B cell (primary cell): ENCODE measurements around the gene DCST2.

ENCODE experiments used
- CTCF ChIP-seq: fragments of 200-600 bp; IDR thresholded peaks from one replicate; pipeline ENCODE4 v1.8.0; 2022; ENCODE audit warnings: antibody characterized with exemption, mild to moderate bottlenecking
- EZH2 ChIP-seq: IDR thresholded peaks from 2 replicates; pipeline ENCODE4 v1.6.1; 2012; ENCODE audit warnings: borderline replicate concordance, low read depth, mild to moderate bottlenecking, moderate library complexity, low read length; ENCODE audit not compliant: insufficient read depth, poor library complexity, severe bottlenecking

GRCh38 chr1:155049651-155050559 lies 16.3 kb upstream of the DCST2 start:
- TF ChIP-seq CTCF (no peak), EZH2 (no peak)
